GM19452 (cell line): ENCODE results near the gene TXNDC11.

Experiments
- ATAC-seq: cut with Tn5 transposase; IDR thresholded peaks from one replicate; pipeline ENCODE4 v1.9.1; 2021; ENCODE audit not compliant: unreplicated experiment

Gene TXNDC11

GRCh38 chr16:11752856-11753255 is 10.2 kb upstream of the TXNDC11 start:
- ATAC-seq = no peak

- no peak for ATAC-seq
Observed at GRCh38 chr16:11750056-11750455, 7.4 kb upstream of the TXNDC11 start.

DNA sequence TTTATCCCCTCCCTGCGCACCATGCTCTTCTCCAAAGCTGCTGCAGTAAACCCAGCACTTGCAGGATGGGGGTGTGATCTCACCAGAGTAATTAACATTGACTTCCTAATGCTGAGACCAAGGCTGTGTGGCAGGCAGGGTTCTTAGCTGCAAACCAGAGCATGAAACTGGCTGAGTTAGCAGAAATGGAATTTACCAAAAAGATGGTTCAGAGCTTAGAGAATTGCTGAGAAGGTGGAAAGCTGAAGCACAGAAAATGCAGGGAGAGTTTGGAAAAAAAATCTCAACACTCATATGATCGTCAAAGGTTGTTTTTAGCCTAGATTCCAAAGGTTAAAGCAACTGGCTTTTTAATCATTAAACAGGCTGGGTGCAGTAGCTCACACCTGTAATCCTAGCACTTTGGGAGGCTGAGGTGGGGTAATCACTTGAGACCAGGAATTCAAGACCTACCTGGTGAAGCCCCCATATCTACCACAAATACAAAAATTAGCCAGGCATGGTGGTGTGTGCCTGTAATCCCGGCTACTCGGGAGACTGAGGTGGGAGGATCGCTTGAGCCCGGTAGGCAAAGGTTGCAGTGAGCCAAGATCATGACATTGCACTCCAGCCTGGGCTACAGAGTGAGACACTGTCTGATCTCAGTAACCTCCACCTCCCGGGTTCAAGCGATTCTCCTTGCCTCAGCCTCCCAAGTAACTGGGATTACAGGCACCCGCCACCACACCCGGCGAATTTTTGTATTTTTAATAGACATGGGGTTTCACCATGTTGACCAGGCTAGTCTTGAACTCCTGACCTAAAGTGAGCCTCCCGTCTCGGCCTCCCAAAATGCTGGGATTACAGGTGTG is 6.0 kb upstream of the TXNDC11 start:
- ATAC-seq = no peak

GRCh38 chr16:11747949-11748403 is 5.3 kb upstream of the TXNDC11 start:
- no peak for ATAC-seq

DNA sequence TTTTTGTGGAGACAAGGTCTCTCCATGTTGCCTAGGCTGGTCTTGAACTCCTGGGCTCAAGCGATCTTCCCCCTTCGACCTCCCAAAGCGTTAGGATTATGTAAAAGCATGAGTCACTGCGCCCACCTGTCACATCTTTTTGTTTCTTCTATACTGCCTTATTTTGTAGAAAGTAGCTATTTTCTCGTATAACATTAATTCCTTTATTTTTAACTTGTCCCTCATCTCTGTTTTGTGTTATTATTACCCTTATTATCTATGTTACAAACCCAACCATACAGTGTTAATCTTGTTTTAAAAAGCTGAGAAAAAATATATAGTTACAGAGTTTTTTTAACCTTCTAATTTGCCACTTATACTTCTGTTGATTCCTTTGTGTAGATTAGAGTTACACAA is 1.4 kb upstream of the TXNDC11 start:
- no peak for ATAC-seq

- no peak for ATAC-seq
Observed at GRCh38 chr16:11743308-11744074, 834 bp upstream of the TXNDC11 start.

- peak; percentile 23 for ATAC-seq
Observed at GRCh38 chr16:11742093-11742535, 543 bp downstream of the TXNDC11 start.

DNA sequence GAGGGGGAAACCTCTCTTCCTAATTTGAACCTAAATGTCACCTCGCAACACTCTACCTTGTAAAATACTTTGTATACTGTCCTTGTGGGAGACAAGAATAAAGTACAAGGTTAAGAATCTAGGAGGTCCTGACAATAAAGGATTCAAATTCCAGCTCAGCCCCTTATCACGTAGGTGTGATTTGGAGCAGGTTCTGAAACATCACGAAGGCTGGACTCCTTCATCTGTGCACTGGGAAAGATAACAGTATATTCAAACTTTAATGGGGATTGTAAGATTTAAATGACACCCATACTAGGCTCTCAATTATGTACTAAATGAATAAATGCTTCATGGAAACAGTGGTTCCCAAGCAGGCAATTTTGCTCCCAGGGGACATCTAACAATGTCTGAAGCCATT is 2.1 kb downstream of the TXNDC11 start:
- ATAC-seq = no peak

GRCh38 chr16:11738742-11739544 is 3.7 kb downstream of the TXNDC11 start:
- no peak for ATAC-seq

- no peak for ATAC-seq
Observed at GRCh38 chr16:11737713-11738112, 4.9 kb downstream of the TXNDC11 start.

DNA sequence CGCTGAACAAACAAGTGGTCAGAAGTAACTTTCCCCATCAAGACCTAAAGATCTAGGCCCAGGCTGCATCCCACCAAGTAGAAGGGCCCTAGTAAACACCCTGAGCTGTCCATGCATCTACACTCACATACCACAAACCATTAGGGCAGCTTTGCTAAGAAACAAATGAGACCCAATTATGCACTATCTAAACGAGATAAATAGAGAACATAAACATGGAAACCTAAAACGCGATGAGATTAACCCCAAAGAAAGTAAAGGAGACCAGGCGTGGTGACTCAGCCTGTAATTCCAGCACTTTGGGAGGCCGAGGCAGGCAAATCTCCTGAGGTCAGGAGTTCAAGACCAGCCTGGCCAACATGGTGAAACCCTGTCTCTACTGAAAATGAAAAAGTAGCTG is 5.8 kb downstream of the TXNDC11 start:
- no peak for ATAC-seq

- no peak for ATAC-seq
Observed at GRCh38 chr16:11735787-11736186, 6.9 kb downstream of the TXNDC11 start.

GRCh38 chr16:11734653-11735043 is 8.0 kb downstream of the TXNDC11 start:
- no peak for ATAC-seq

- no peak for ATAC-seq
Observed at GRCh38 chr16:11734025-11734652, 8.5 kb downstream of the TXNDC11 start.

GRCh38 chr16:11731222-11731621 is 11.4 kb downstream of the TXNDC11 start:
- ATAC-seq = no peak

GRCh38 chr16:11729787-11730186 is 12.9 kb downstream of the TXNDC11 start:
- ATAC-seq = no peak

GRCh38 chr16:11727796-11728543 is 14.7 kb downstream of the TXNDC11 start:
- ATAC-seq = no peak

- ATAC-seq = no peak
Observed at GRCh38 chr16:11726008-11726407, 16.6 kb downstream of the TXNDC11 start.

GRCh38 chr16:11725457-11725856 is 17.2 kb downstream of the TXNDC11 start:
- no peak for ATAC-seq

- no peak for ATAC-seq
Observed at GRCh38 chr16:11722468-11722808, 20.2 kb downstream of the TXNDC11 start.
